ENCODE results near the gene POGZ.

DNA sequence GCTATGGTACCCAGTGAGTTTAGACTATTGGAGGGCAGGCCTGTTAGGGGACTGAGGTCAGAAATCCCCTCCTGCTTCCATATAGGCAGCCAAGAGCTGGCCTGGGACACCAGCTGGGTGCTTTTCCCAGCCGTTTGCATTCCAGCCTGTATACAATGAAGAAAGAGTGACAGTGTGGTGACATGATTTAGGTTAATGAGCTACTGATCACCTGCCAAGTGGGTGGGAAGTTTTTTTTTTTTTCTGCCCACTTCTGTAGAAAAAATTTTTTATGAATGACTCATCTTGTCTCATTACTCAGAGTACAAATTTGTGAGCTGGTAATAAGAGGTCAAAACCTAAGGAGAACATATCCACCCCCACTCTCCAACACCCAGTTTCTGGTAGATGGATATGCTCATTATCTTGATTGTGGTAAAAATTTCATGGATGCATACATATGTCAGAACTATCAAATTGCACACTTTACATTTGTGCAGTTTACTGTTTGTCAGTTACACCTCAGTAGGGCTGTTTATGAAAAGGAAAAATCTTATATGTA lies 35.5 kb upstream of the POGZ start:
- no peak for TF ChIP-seq POLR2A (IDR thresholded peaks at IDR 0.05)
- TF ChIP-seq, protein P1, sequence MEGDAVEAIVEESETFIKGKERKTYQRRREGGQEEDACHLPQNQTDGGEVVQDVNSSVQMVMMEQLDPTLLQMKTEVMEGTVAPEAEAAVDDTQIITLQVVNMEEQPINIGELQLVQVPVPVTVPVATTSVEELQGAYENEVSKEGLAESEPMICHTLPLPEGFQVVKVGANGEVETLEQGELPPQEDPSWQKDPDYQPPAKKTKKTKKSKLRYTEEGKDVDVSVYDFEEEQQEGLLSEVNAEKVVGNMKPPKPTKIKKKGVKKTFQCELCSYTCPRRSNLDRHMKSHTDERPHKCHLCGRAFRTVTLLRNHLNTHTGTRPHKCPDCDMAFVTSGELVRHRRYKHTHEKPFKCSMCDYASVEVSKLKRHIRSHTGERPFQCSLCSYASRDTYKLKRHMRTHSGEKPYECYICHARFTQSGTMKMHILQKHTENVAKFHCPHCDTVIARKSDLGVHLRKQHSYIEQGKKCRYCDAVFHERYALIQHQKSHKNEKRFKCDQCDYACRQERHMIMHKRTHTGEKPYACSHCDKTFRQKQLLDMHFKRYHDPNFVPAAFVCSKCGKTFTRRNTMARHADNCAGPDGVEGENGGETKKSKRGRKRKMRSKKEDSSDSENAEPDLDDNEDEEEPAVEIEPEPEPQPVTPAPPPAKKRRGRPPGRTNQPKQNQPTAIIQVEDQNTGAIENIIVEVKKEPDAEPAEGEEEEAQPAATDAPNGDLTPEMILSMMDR (IDR thresholded peaks at IDR 0.05): no peak
